Central memory CD8-positive, alpha-beta T cell (primary cell): ENCODE results near the gene NPPB.

ENCODE experiments used
- ATAC-seq: fragments of 150-1000 bp; cut with Tn5 transposase; replicated peaks from 2 replicates; pipeline ENCODE4 v1.10.0; 2022; ENCODE audit warnings: mild to moderate bottlenecking, moderate FRiP score, moderate number of reproducible peaks; ENCODE audit not compliant: poor library complexity, severe bottlenecking; ENCODE audit errors: extremely low read depth
- DNase-seq, 2 donors: peaks; one replicate each; pipeline ENCODE4 v3.0.0; 2021; ENCODE audit warnings: low spot score in 2 of 2
- H3K27ac Mint-ChIP-seq: one replicate; pipeline ENCODE4 v1.8.0; 2022; ENCODE audit warnings: low read depth, mild to moderate bottlenecking, moderate library complexity, mixed read lengths
- H3K27me3 Mint-ChIP-seq: one replicate; pipeline ENCODE4 v1.8.0; 2022; ENCODE audit warnings: mixed read lengths
- H3K36me3 Mint-ChIP-seq: one replicate; pipeline ENCODE4 v1.8.0; 2022; ENCODE audit warnings: mild to moderate bottlenecking, moderate library complexity, mixed read lengths; ENCODE audit not compliant: insufficient read depth
- H3K4me1 Mint-ChIP-seq: one replicate; pipeline ENCODE4 v1.8.0; 2022; ENCODE audit warnings: mixed read lengths
- H3K4me3 Mint-ChIP-seq: one replicate; pipeline ENCODE4 v1.8.0; 2022; ENCODE audit warnings: mild to moderate bottlenecking, moderate library complexity, mixed read lengths
- H3K9me3 Mint-ChIP-seq: one replicate; pipeline ENCODE4 v1.8.0; 2022; ENCODE audit warnings: mixed read lengths

NPPB gene

DNA sequence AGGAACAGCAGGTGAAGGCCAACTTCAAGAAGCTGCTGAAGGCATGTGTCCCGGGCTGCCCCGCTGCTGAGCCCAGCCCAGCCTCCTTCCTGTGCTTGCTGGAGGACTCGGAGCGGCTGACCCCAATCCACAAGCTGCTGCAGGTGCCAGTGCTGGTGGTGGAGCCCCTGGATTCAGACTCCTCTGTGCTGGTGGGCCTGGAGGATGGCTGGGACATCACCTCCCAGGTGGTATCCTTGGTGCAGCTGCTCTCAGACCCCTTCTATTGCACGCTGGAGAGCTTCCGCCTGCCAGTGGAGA lies 20.1 kb upstream of the NPPB start:
- peaks cover 72% of the 10 kb centered on the region for H3K27me3 Mint-ChIP-seq
- no peak for DNase-seq
- H3K4me3 Mint-ChIP-seq: no peak overlapping the region
- no peaks in the 10 kb centered on the region for H3K9me3 Mint-ChIP-seq
- no peaks in the 10 kb centered on the region for H3K4me1 Mint-ChIP-seq
- no peak for ATAC-seq
- no peaks in the 10 kb centered on the region for H3K36me3 Mint-ChIP-seq
- no peak overlapping the region for H3K27ac Mint-ChIP-seq

DNA sequence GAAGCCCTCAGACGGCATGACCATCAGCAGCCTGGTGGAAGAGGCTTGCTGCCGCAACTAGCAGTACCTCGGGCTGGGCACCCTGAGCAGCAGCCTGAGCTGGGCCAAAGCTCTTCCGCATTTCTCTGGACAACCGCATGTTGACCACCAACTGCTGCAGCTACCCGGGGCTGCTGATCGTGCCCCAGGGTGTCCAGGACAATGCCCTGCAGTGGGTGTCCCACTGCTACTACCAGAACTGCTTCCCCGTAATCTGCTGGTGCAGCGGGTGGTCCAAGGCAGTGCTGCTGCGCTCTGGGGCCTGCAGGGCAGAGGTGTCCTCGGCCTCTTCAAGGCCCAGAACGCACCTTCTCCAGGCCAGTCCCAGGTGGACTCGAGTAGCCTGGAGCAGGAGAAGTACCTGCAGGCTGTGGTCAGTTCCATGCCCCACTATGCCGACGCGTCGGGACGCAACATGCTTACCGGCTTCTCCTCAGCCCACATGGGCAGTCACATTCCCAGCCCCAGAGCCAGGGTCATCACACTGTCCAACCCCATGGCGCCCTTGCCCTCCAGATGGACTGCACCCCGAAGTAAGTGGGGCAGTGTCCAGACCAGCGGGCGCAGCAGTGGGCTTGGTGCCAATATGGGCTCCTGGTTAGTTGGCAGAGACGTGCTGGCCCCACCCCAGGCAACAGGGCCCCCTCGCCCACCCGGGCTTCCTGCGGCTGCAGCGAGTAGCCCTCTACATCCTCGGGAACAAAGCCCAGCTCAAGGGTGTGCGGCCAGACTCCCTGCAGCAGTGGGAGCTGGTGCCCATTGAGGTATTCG lies 19.5 kb upstream of the NPPB start:
- Mint-ChIP-seq H3K9me3 (no peaks in the 10 kb centered on the region), H3K4me3 (no peak overlapping the region), H3K27me3 (peaks cover 72% of the 10 kb centered on the region), H3K27ac (no peak overlapping the region), H3K36me3 (no peaks in the 10 kb centered on the region), H3K4me1 (no peaks in the 10 kb centered on the region)
- no peak for ATAC-seq
- no peak for DNase-seq

DNA sequence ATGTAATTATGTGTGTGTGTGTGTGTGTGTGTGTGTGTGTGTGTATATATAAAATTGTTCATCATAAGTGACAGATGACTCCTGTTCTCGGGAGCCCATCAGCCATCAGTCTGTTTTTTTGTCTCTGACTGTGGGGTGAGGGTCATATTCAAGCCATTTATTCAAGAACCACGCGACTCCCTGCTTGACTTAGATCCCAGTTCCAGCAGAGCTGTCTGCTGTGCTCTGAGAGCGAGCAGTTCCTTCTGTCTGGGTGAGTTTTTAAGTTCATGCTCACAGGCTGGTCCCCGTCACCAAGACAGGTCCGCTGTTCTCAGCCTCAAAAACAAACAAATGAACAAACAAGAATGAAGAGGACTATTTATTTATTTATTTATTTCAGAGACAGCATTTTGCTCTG lies 18.3 kb upstream of the NPPB start:
- Mint-ChIP-seq H3K9me3 (no peaks in the 10 kb centered on the region), H3K27me3 (peaks cover 60% of the 10 kb centered on the region), H3K27ac (no peak overlapping the region), H3K4me1 (no peaks in the 10 kb centered on the region), H3K4me3 (no peak overlapping the region), H3K36me3 (no peaks in the 10 kb centered on the region)
- ATAC-seq: no peak
- DNase-seq: no peak

DNA sequence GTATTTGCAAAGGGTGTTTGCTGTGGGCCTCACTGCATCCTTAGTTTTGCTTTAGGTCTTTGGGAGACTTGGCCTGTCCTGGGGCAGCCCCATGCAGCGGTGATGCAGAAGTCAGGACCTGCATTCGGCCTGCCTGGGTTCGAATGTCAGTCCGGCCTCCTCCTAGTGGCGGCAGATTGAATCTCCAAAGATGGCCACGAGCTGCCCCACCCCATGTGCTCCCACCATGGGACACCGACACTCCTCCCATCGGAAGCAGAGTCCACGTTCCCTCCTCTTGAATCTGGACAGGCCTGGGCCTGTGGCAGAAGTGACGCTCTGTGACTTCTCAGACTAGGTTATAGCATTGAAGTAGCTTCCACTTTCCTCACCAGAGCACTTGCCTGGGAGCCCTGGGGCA lies 16.3 kb upstream of the NPPB start:
- H3K36me3 Mint-ChIP-seq: no peaks in the 10 kb centered on the region
- no peak overlapping the region for H3K27ac Mint-ChIP-seq
- H3K9me3 Mint-ChIP-seq: no peaks in the 10 kb centered on the region
- DNase-seq (no peak), ATAC-seq (no peak)
- H3K27me3 Mint-ChIP-seq: peaks cover 53% of the 10 kb centered on the region
- H3K4me1 Mint-ChIP-seq: no peaks in the 10 kb centered on the region
- no peak overlapping the region for H3K4me3 Mint-ChIP-seq

DNA sequence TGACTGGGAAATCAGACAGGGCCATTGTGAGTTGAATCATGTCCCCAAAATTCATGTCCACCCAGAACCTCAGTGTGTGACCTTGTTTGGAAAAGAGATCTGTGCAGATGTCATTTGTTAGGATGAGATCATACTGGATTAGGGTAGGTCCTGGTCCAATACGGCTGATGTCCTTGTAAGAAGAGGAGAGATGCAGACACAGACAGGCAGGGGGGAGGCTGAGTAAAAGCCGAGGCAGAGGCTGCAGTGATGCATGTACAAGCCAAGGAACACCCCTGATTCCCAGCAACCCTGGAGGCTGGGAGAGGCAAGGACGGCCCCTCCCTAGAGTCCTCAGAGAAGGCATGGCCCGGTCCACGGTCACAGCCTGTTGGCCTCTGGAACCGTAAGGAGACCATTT lies 15.9 kb upstream of the NPPB start:
- Mint-ChIP-seq H3K4me3 (no peak overlapping the region), H3K9me3 (no peaks in the 10 kb centered on the region), H3K36me3 (no peaks in the 10 kb centered on the region), H3K27me3 (peaks cover 57% of the 10 kb centered on the region), H3K4me1 (no peaks in the 10 kb centered on the region), H3K27ac (no peak overlapping the region)
- ATAC-seq (no peak), DNase-seq (no peak)

DNA sequence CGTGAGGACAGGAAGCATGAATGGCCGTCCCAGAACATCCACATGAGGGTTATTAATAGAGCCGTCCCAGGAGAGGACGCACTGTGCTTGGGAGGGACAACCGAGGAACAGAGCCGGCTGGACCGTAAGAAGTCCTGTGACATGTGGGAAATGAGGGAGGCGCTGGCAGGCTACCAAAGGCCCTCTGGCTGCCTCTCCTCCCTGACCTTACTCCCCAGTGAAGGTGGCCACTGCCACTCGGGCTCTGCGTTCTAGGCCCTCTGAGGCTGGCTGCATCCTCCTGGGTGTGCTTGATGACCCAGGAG lies 15.5 kb upstream of the NPPB start:
- Mint-ChIP-seq H3K4me1 (no peaks in the 10 kb centered on the region), H3K4me3 (no peak overlapping the region), H3K36me3 (no peaks in the 10 kb centered on the region), H3K9me3 (no peaks in the 10 kb centered on the region), H3K27me3 (peaks cover 57% of the 10 kb centered on the region), H3K27ac (no peak overlapping the region)
- no peak for ATAC-seq
- DNase-seq: no peak

DNA sequence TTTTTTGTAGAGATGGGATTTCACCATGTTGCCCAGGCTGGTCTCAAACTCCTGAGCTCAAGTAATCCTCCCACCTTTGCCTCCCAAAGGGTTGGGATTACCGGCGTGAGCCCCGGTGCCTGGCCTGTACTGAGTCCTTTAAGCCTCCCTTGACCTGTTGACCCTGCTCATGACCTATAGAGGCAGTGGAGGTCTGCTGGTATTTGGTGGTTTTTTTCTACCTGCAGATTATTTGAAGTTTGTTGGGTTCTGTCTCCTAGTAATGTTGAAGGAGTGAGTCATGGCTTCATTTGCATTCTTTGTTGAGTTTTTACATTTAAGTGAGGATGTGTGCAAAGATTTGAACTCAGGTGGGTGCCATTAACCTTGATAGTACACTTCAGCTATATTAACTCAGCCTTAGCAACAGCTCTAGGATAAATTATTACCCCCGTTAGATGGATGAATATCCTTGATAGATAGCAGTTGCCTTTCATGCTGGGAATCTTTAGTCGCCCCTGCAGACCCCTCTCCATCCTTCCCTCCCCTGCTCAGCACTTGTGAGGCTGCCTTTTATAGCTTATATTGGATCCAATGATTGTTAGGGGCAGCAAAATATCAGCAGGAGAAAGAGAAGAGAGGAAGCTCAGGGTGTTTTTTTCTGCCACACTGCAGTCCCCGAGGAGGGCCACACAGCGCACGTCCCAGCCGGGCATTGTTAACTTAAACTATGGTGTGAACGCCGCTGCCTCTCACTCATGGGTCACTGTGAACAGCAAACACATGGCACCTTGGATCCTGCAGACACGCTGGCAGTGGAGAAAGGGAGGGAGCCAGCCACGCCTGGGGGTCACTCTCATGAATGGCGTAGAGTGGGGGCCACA lies 14.9 kb upstream of the NPPB start:
- Mint-ChIP-seq H3K27ac (no peak overlapping the region), H3K4me3 (no peak overlapping the region), H3K9me3 (no peaks in the 10 kb centered on the region), H3K36me3 (no peaks in the 10 kb centered on the region), H3K4me1 (no peaks in the 10 kb centered on the region), H3K27me3 (peaks cover 55% of the 10 kb centered on the region)
- DNase-seq (no peak), ATAC-seq (no peak)

DNA sequence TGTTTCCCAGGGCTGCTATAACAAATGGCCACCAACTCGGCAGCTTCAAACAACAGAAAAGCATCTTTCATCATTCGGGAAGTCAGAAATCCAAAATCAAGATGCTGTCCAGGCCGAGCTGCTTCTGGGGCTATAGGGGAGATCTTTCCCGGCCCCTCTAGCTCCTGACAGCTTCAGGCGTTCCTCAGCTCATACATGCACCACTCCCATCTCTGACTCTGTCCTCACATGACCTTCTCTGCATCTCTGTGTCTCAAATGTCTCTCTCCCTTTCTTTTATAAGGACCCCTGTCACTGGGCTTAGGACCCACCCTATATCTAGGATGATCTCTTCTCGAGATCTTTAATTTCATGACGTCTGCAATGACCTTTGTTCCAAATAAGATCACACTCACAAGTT lies 13.8 kb upstream of the NPPB start:
- peaks cover 62% of the 10 kb centered on the region for H3K27me3 Mint-ChIP-seq
- no peak for DNase-seq
- no peak for ATAC-seq
- no peaks in the 10 kb centered on the region for H3K4me1 Mint-ChIP-seq
- H3K27ac Mint-ChIP-seq: no peak overlapping the region
- H3K9me3 Mint-ChIP-seq: no peaks in the 10 kb centered on the region
- no peak overlapping the region for H3K4me3 Mint-ChIP-seq
- no peaks in the 10 kb centered on the region for H3K36me3 Mint-ChIP-seq

DNA sequence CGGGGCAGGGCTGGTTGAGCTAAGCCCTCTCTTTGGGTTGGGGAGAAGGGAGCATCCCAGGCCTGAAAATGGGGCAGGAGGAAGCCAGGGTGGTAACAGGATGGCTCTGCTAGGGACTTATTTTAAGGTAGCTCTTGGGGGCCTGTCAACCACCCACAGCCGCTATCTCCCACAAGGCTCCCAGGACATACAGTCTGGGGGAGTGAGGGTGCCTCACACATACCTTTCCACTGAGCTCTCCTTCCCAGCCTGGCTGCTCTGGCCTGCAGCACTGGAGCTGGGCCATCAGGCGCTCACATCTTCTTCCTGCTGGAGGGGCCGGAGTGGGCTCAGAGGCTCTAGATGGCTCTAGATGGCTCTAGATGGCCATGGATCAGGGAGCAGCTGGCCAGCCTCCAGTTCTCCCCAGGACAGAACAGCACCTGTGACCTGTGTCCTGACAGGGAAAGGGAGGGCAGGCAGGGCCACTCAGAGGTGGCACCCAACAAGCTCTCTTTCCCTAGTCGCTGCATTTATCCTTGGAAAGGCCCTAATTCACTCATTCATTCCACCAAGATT lies 11.0 kb upstream of the NPPB start:
- no peak overlapping the region for H3K27ac Mint-ChIP-seq
- peaks cover 42% of the 10 kb centered on the region for H3K27me3 Mint-ChIP-seq
- H3K9me3 Mint-ChIP-seq: no peaks in the 10 kb centered on the region
- no peak overlapping the region for H3K4me3 Mint-ChIP-seq
- H3K4me1 Mint-ChIP-seq: no peaks in the 10 kb centered on the region
- H3K36me3 Mint-ChIP-seq: no peaks in the 10 kb centered on the region
- ATAC-seq: no peak
- DNase-seq: no peak

DNA sequence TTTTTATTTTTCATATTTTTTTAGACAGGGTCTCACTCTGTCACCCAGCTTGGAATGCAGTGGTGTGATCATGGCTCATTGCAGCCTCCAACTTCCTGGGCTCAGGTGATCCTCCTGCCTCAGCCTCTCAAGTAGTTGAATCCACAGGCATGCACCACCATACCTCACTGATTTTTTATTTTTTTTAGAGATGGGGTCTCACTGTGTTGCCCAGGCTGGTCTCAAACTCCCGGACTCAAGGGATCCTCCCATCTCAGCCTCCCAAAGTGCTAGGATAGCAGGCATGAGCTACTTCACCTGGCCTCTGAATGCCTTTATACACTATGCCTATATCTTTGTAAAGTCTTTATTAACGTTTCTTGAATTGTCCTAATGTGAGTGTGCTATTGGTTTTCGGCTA lies 10.4 kb upstream of the NPPB start:
- Mint-ChIP-seq H3K27me3 (peaks cover 42% of the 10 kb centered on the region), H3K9me3 (no peaks in the 10 kb centered on the region), H3K27ac (no peak overlapping the region)

DNA sequence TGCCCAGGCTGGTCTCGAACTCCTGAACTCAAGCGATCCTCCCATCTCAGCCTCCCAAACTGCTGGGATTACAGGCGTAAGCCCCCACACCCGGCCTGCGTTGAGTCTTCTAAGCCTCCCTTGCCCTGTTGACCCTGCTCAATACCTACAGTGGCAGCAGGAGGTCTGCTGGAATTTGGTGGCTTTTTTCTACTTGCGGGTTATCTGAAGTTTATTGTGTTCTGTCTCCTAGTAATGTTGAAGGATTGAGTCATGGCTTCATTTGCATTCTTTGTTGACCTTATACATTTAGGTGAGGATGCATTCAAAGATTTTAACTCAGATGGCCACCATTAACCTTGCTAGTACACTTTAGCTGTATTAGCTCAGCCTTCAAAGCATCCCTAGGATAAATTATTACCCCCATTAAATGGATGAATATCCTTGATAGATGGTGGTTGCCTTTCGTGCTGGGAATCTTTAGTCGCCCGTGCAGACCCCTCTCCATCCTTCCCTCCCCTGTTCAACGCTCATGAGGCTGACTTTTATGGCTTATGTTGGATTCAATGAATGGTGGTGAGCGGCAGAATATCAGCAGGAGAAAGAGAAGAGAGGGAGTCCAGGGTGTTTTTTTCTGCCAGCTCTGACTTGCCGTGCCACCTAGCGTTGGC lies 9.7 kb upstream of the NPPB start:
- Mint-ChIP-seq H3K9me3 (no peaks in the 10 kb centered on the region), H3K36me3 (no peaks in the 10 kb centered on the region), H3K27ac (no peak overlapping the region), H3K27me3 (peaks cover 40% of the 10 kb centered on the region), H3K4me3 (no peak overlapping the region), H3K4me1 (no peaks in the 10 kb centered on the region)
- ATAC-seq: no peak
- no peak for DNase-seq

More for the DNA sequence above, 10.4 kb upstream of the NPPB start:
- DNase-seq: no peak
- Mint-ChIP-seq H3K4me1 (no peaks in the 10 kb centered on the region), H3K36me3 (no peaks in the 10 kb centered on the region), H3K4me3 (no peak overlapping the region)
- no peak for ATAC-seq

DNA sequence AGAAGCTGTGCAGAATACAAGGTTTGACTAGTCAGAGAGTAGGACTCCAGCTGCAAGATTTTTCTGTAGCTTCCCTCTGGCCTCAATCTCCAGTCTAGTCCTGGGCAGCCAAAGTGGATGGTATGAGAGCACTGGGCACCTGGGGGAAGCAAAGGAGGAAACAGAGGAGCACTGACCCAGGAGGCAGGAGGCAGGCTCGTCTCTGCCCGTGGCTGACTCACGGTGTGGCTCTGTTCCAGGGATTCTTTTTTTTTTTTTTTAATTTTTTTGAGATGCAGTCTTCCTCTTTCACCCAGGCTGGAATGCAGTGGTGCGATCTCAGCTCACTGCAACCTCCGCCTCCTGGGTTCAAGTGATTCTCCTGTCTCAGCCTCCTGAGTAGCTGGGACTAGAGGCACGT lies 4.1 kb upstream of the NPPB start:
- peaks cover 68% of the 10 kb centered on the region for H3K27me3 Mint-ChIP-seq
- no peaks in the 10 kb centered on the region for H3K4me1 Mint-ChIP-seq
- no peaks in the 10 kb centered on the region for H3K36me3 Mint-ChIP-seq
- H3K9me3 Mint-ChIP-seq: no peaks in the 10 kb centered on the region
- no peak for DNase-seq
- H3K27ac Mint-ChIP-seq: no peak overlapping the region
- H3K4me3 Mint-ChIP-seq: no peak overlapping the region
- ATAC-seq: no peak

DNA sequence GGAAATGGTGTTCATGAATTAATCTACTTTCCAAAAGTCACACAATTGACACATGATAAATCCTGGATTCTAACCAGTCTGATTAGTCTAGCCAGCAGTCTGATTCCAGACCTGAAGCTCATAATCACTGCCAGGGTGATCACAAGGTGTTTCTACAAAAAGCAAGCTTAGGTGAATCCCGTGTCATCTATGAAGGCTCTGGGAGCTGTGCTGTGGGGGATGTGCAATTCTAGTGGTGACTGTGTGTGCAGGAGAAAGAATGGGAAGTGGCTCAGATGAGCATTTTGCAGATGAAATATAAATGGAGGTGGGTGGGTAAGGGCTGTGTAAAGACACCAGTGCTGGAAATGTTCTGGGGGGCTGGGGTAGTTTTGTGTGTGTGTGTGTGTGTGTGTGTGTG lies 1.8 kb upstream of the NPPB start:
- DNase-seq (no peak), ATAC-seq (no peak)
- Mint-ChIP-seq H3K27me3 (peaks cover 75% of the 10 kb centered on the region), H3K9me3 (no peaks in the 10 kb centered on the region), H3K36me3 (no peaks in the 10 kb centered on the region), H3K27ac (no peak overlapping the region), H3K4me3 (no peak overlapping the region), H3K4me1 (no peaks in the 10 kb centered on the region)
